ENCODE data around the gene ERCC5.

Gene ERCC5

GRCh38 chr13:102817241-102817640 is 28.6 kb upstream of the ERCC5 start:
- Histone ChIP-seq H3K27me3 (ENCODE audit: insufficient read depth, low read length) (no peaks in the 10 kb centered on the region), H3K4me1 (ENCODE audit: insufficient read depth, low read length) (peaks cover 4% of the 10 kb centered on the region), H3K9me3 (ENCODE audit: low read length) (no peaks in the 10 kb centered on the region), H3K36me3 (ENCODE audit: insufficient read depth, low read length) (peaks cover 24% of the 10 kb centered on the region), H3K4me3 (ENCODE audit: low read length) (no peak overlapping the region), H2AFZ (ENCODE audit: low read depth, low read length) (no peak overlapping the region)

GRCh38 chr13:102817907-102818306 is 27.9 kb upstream of the ERCC5 start:
- Histone ChIP-seq H3K4me1 (ENCODE audit: insufficient read depth, low read length) (no peaks in the 10 kb centered on the region), H3K36me3 (ENCODE audit: insufficient read depth, low read length) (peaks cover 29% of the 10 kb centered on the region), H3K4me3 (ENCODE audit: low read length) (no peak overlapping the region), H2AFZ (ENCODE audit: low read depth, low read length) (no peak overlapping the region), H3K27me3 (ENCODE audit: insufficient read depth, low read length) (no peaks in the 10 kb centered on the region), H3K9me3 (ENCODE audit: low read length) (no peaks in the 10 kb centered on the region)

- peaks cover 5% of the 10 kb centered on the region for H3K9me3 ChIP-seq (ENCODE audit: low read length)
- H3K4me3 ChIP-seq (ENCODE audit: low read length), result no peak overlapping the region
- H3K27me3 ChIP-seq (ENCODE audit: insufficient read depth, low read length), result no peaks in the 10 kb centered on the region
- H3K4me1 ChIP-seq (ENCODE audit: insufficient read depth, low read length), result no peaks in the 10 kb centered on the region
- H3K36me3 ChIP-seq (ENCODE audit: insufficient read depth, low read length), result peaks cover 38% of the 10 kb centered on the region
- H2AFZ ChIP-seq (ENCODE audit: low read depth, low read length), result no peak overlapping the region
Measured at GRCh38 chr13:102825400-102825799, 20.4 kb upstream of the ERCC5 start.

- Histone ChIP-seq H3K4me1 (ENCODE audit: insufficient read depth, low read length) (no peaks in the 10 kb centered on the region), H3K27me3 (ENCODE audit: insufficient read depth, low read length) (no peaks in the 10 kb centered on the region), H2AFZ (ENCODE audit: low read depth, low read length) (no peak overlapping the region), H3K9me3 (ENCODE audit: low read length) (peaks cover 5% of the 10 kb centered on the region), H3K36me3 (ENCODE audit: insufficient read depth, low read length) (peaks cover 39% of the 10 kb centered on the region), H3K4me3 (ENCODE audit: low read length) (no peak overlapping the region)
Measured at GRCh38 chr13:102825921-102826706, 19.7 kb upstream of the ERCC5 start.

- Histone ChIP-seq H2AFZ (ENCODE audit: low read depth, low read length) (no peak overlapping the region), H3K4me1 (ENCODE audit: insufficient read depth, low read length) (no peaks in the 10 kb centered on the region), H3K27me3 (ENCODE audit: insufficient read depth, low read length) (no peaks in the 10 kb centered on the region), H3K4me3 (ENCODE audit: low read length) (no peak overlapping the region), H3K36me3 (ENCODE audit: insufficient read depth, low read length) (peaks cover 26% of the 10 kb centered on the region), H3K9me3 (ENCODE audit: low read length) (no peaks in the 10 kb centered on the region)
Measured at GRCh38 chr13:102830646-102831045, 15.2 kb upstream of the ERCC5 start.

GRCh38 chr13:102836471-102836870 is 9.4 kb upstream of the ERCC5 start:
- no peak overlapping the region for H3K4me3 ChIP-seq (ENCODE audit: low read length)
- H3K36me3 ChIP-seq (ENCODE audit: insufficient read depth, low read length), result peaks cover 27% of the 10 kb centered on the region
- H3K27me3 ChIP-seq (ENCODE audit: insufficient read depth, low read length), result no peaks in the 10 kb centered on the region
- no peaks in the 10 kb centered on the region for H3K9me3 ChIP-seq (ENCODE audit: low read length)
- no peak overlapping the region for H2AFZ ChIP-seq (ENCODE audit: low read depth, low read length)
- H3K4me1 ChIP-seq (ENCODE audit: insufficient read depth, low read length), result no peaks in the 10 kb centered on the region

- H3K4me3 ChIP-seq (ENCODE audit: low read length), result no peak overlapping the region
- H3K36me3 ChIP-seq (ENCODE audit: insufficient read depth, low read length), result peaks cover 26% of the 10 kb centered on the region
- H3K27me3 ChIP-seq (ENCODE audit: insufficient read depth, low read length), result no peaks in the 10 kb centered on the region
- H3K9me3 ChIP-seq (ENCODE audit: low read length), result no peaks in the 10 kb centered on the region
- H3K4me1 ChIP-seq (ENCODE audit: insufficient read depth, low read length), result no peaks in the 10 kb centered on the region
- H2AFZ ChIP-seq (ENCODE audit: low read depth, low read length), result no peak overlapping the region
Measured at GRCh38 chr13:102838273-102838672, 7.6 kb upstream of the ERCC5 start.

GRCh38 chr13:102838982-102839381 is 6.8 kb upstream of the ERCC5 start:
- Histone ChIP-seq H3K27me3 (ENCODE audit: insufficient read depth, low read length) (no peaks in the 10 kb centered on the region), H3K4me1 (ENCODE audit: insufficient read depth, low read length) (no peaks in the 10 kb centered on the region), H3K4me3 (ENCODE audit: low read length) (no peak overlapping the region), H3K9me3 (ENCODE audit: low read length) (no peaks in the 10 kb centered on the region), H2AFZ (ENCODE audit: low read depth, low read length) (no peak overlapping the region), H3K36me3 (ENCODE audit: insufficient read depth, low read length) (peaks cover 22% of the 10 kb centered on the region)

GRCh38 chr13:102839462-102839861 is 6.4 kb upstream of the ERCC5 start:
- no peak overlapping the region for H2AFZ ChIP-seq (ENCODE audit: low read depth, low read length)
- no peaks in the 10 kb centered on the region for H3K9me3 ChIP-seq (ENCODE audit: low read length)
- no peak overlapping the region for H3K4me3 ChIP-seq (ENCODE audit: low read length)
- peaks cover under 1% of the 10 kb centered on the region for H3K4me1 ChIP-seq (ENCODE audit: insufficient read depth, low read length)
- no peaks in the 10 kb centered on the region for H3K27me3 ChIP-seq (ENCODE audit: insufficient read depth, low read length)
- peaks cover 22% of the 10 kb centered on the region for H3K36me3 ChIP-seq (ENCODE audit: insufficient read depth, low read length)

- Histone ChIP-seq H3K27me3 (ENCODE audit: insufficient read depth, low read length) (no peaks in the 10 kb centered on the region), H3K4me3 (ENCODE audit: low read length) (peak overlapping the region; percentile 92), H2AFZ (ENCODE audit: low read depth, low read length) (peak overlapping the region; percentile 83), H3K9me3 (ENCODE audit: low read length) (no peaks in the 10 kb centered on the region), H3K4me1 (ENCODE audit: insufficient read depth, low read length) (peaks cover 12% of the 10 kb centered on the region), H3K36me3 (ENCODE audit: insufficient read depth, low read length) (no peaks in the 10 kb centered on the region)
Measured at GRCh38 chr13:102845289-102845629, 573 bp upstream of the ERCC5 start.

- Histone ChIP-seq H3K4me1 (ENCODE audit: insufficient read depth, low read length) (peaks cover 12% of the 10 kb centered on the region), H3K27me3 (ENCODE audit: insufficient read depth, low read length) (no peaks in the 10 kb centered on the region)
Measured at GRCh38 chr13:102846261-102847015, 606 bp downstream of the ERCC5 start.

GRCh38 chr13:102847272-102848234 is 1.7 kb downstream of the ERCC5 start:
- Histone ChIP-seq H2AFZ (ENCODE audit: low read depth, low read length) (peak overlapping the region; percentile 83), H3K27me3 (ENCODE audit: insufficient read depth, low read length) (no peaks in the 10 kb centered on the region), H3K9me3 (ENCODE audit: low read length) (no peaks in the 10 kb centered on the region), H3K4me3 (ENCODE audit: low read length) (peak overlapping the region; percentile 92), H3K36me3 (ENCODE audit: insufficient read depth, low read length) (peaks cover 1% of the 10 kb centered on the region), H3K4me1 (ENCODE audit: insufficient read depth, low read length) (peaks cover 12% of the 10 kb centered on the region)

More at GRCh38 chr13:102846261-102847015, 606 bp downstream of the ERCC5 start:
- H3K36me3 ChIP-seq (ENCODE audit: insufficient read depth, low read length), result no peaks in the 10 kb centered on the region
- H3K4me3 ChIP-seq (ENCODE audit: low read length), result peak overlapping the region; percentile 92
- H3K9me3 ChIP-seq (ENCODE audit: low read length), result no peaks in the 10 kb centered on the region
- H2AFZ ChIP-seq (ENCODE audit: low read depth, low read length), result peak overlapping the region; percentile 83

- Histone ChIP-seq H2AFZ (ENCODE audit: low read depth, low read length) (no peak overlapping the region), H3K27me3 (ENCODE audit: insufficient read depth, low read length) (no peaks in the 10 kb centered on the region), H3K36me3 (ENCODE audit: insufficient read depth, low read length) (peaks cover 7% of the 10 kb centered on the region), H3K4me1 (ENCODE audit: insufficient read depth, low read length) (peaks cover 12% of the 10 kb centered on the region), H3K4me3 (ENCODE audit: low read length) (no peak overlapping the region), H3K9me3 (ENCODE audit: low read length) (no peaks in the 10 kb centered on the region)
Measured at GRCh38 chr13:102848956-102849355, 3.1 kb downstream of the ERCC5 start.

Measured in neuron (in vitro differentiated cells).